SK-N-SH (cell line): ENCODE results near the gene CD99L2. TPM values are rescaled to one million over a fixed set of nuclear protein-coding genes. Genes with fewer than 3 reads are reported as not detected.

Source experiments
- CTCF ChIA-PET: fragments of 300-600, 350-600 bp; formaldehyde crosslinking; extraction: SDS; loops from one replicate; lab custom pipeline; 2021; lab: Yijun Ruan, JAX
- POLR2A ChIA-PET: fragments of 350-600 bp; sonication (Branson Sonifier 250); formaldehyde crosslinking; extraction: SDS; loops from one replicate; lab custom pipeline; 2020; ENCODE audit warnings: antibody characterized with exemption, inconsistent platforms; lab: Yijun Ruan, JAX
- DNase-seq: peaks from one replicate; pipeline ENCODE4 v3.0.0; 2012
- H2AFZ ChIP-seq: fragments of 200-600 bp; sonication (generic); 2 replicates; pipeline ENCODE4 v1.8.1; 2016; ENCODE audit warnings: antibody characterized with exemption, mild to moderate bottlenecking, low read depth
- H3F3A ChIP-seq: fragments of 200-600 bp; sonication (generic); replicated peaks from 2 replicates; pipeline ENCODE3; 2016; ENCODE audit warnings: antibody characterized with exemption, mild to moderate bottlenecking; ENCODE audit not compliant: insufficient read depth
- H3K27ac ChIP-seq, 2 experiments: fragments of 200-500 bp in 1 of 2; fragments of 200-600 bp in 1 of 2; sonication (Bioruptor generic) in 1 of 2; sonication (generic), shearing (Covaris generic) in 1 of 2; 2 replicates each; pipeline versions ENCODE4 v1.5.1 to v1.6.1; 2014 to 2016; ENCODE audit warnings: low read depth in 2 of 2, inconsistent platforms in 1 of 2, low read length in 1 of 2, mild to moderate bottlenecking in 1 of 2, mixed read lengths in 1 of 2
- H3K27me3 ChIP-seq: fragments of 200-600 bp; sonication (generic), shearing (Covaris generic); 2 replicates; pipeline ENCODE4 v1.6.1; 2016; ENCODE audit warnings: mixed run types; ENCODE audit not compliant: insufficient read depth
- H3K36me3 ChIP-seq, 2 experiments: fragments of 200-500 bp in 1 of 2; fragments of 200-600 bp in 1 of 2; sonication (Bioruptor generic) in 1 of 2; sonication (generic) in 1 of 2; replicated peaks in 1 of 2; 2 replicates each; pipeline versions ENCODE3 to v1.5.1; 2014 to 2016; ENCODE audit warnings: low read length in 1 of 2, mild to moderate bottlenecking in 1 of 2; ENCODE audit not compliant: insufficient read depth in 2 of 2, control insufficient read depth in 1 of 2
- H3K4me1 ChIP-seq, 2 experiments: fragments of 200-500 bp in 1 of 2; fragments of 200-600 bp in 1 of 2; sonication (Bioruptor generic) in 1 of 2; sonication (generic), shearing (Covaris generic) in 1 of 2; 2 replicates each; pipeline versions ENCODE4 v1.5.1 to v1.6.1; 2014 to 2016; ENCODE audit warnings: low read depth in 1 of 2, low read length in 1 of 2, mixed run types in 1 of 2; ENCODE audit not compliant: insufficient read depth in 2 of 2, control insufficient read depth in 1 of 2
- H3K4me2 ChIP-seq: fragments of 200-600 bp; sonication (generic), shearing (Covaris generic); 2 replicates; pipeline ENCODE4 v1.6.1; 2017; ENCODE audit warnings: mixed run types
- H3K4me3 ChIP-seq, 2 experiments: fragments of 200-500 bp in 1 of 2; fragments of 200-600 bp in 1 of 2; sonication (Bioruptor generic) in 1 of 2; sonication (generic), shearing (Covaris generic) in 1 of 2; 2 replicates each; pipeline versions ENCODE4 v1.5.1 to v1.8.1; 2014 to 2016; ENCODE audit warnings: low read depth in 2 of 2, inconsistent platforms in 1 of 2, low read length in 1 of 2, mild to moderate bottlenecking in 1 of 2, mixed read lengths in 1 of 2, moderate library complexity in 1 of 2
- H3K79me2 ChIP-seq: fragments of 200-600 bp; sonication (generic); 2 replicates; pipeline ENCODE4 v1.8.1; 2017; ENCODE audit warnings: mild to moderate bottlenecking; ENCODE audit not compliant: insufficient read depth
- H3K9ac ChIP-seq: fragments of 200-600 bp; sonication (generic); 2 replicates; pipeline ENCODE4 v1.6.1; 2017; ENCODE audit warnings: mixed run types
- H3K9me2 ChIP-seq: fragments of 200-600 bp; sonication (generic); 2 replicates; pipeline ENCODE4 v1.6.1; 2017; ENCODE audit warnings: mixed run types
- H3K9me3 ChIP-seq: fragments of 200-600 bp; sonication (generic); 2 replicates; pipeline ENCODE4 v1.6.1; 2017; ENCODE audit warnings: mixed run types, mild to moderate bottlenecking, moderate library complexity
- H4K20me1 ChIP-seq: fragments of 200-600 bp; sonication (generic); 2 replicates; pipeline ENCODE4 v1.6.1; 2017; ENCODE audit warnings: mild to moderate bottlenecking, mixed run types; ENCODE audit not compliant: insufficient read depth
- CTCF ChIP-seq: fragments of 200-600 bp; sonication (generic); IDR thresholded peaks from 2 replicates; pipeline ENCODE4 v1.6.1; 2017; ENCODE audit warnings: antibody characterized with exemption, mild to moderate bottlenecking, moderate library complexity
- ELF1 ChIP-seq: IDR thresholded peaks from 2 replicates; pipeline ENCODE4 v1.4.0; 2012
- EP300 ChIP-seq, 2 experiments: IDR thresholded peaks; 2 replicates each; pipeline versions ENCODE4 v1.4.0 to v1.6.1; 2012; ENCODE audit warnings: borderline replicate concordance in 1 of 2, low read depth in 1 of 2, low read length in 1 of 2
- EZH2phosphoT487 ChIP-seq: fragments of 200-600 bp; sonication (generic); IDR thresholded peaks from 2 replicates; pipeline ENCODE4 v1.6.1; 2017; ENCODE audit warnings: low read depth, mixed run types, mild to moderate bottlenecking, antibody characterized with exemption, moderate library complexity, borderline replicate concordance
- FOSL2 ChIP-seq: IDR thresholded peaks from 2 replicates; pipeline ENCODE4 v1.4.0; 2012; ENCODE audit warnings: low read depth, mild to moderate bottlenecking, moderate library complexity, borderline replicate concordance
- GABPA ChIP-seq: IDR thresholded peaks from 2 replicates; pipeline ENCODE4 v1.4.0; 2012; ENCODE audit warnings: low read depth, mild to moderate bottlenecking
- IRF3 ChIP-seq: fragments of 150-350 bp; IDR thresholded peaks from 2 replicates; pipeline ENCODE4 v1.6.1; 2016; ENCODE audit warnings: mild to moderate bottlenecking, low read depth, low read length
- JUND ChIP-seq: IDR thresholded peaks from 2 replicates; pipeline ENCODE4 v1.4.0; 2012
- MXI1 ChIP-seq: IDR thresholded peaks from 2 replicates; pipeline ENCODE4 v1.6.1; 2012; ENCODE audit warnings: mild to moderate bottlenecking, low read depth, low read length, improper control_type of control experiment
- RFX5 ChIP-seq: IDR thresholded peaks from 2 replicates; pipeline ENCODE4 v1.6.1; 2012; ENCODE audit warnings: mild to moderate bottlenecking, improper control_type of control experiment, low read length
- RXRA ChIP-seq: IDR thresholded peaks from 2 replicates; pipeline ENCODE4 v1.4.0; 2012; ENCODE audit warnings: low read depth, mild to moderate bottlenecking, borderline replicate concordance
- SIN3A ChIP-seq: IDR thresholded peaks from 2 replicates; pipeline ENCODE4 v1.6.1; 2012; ENCODE audit warnings: low read depth, mild to moderate bottlenecking, low read length, moderate library complexity, borderline replicate concordance
- TCF12 ChIP-seq: IDR thresholded peaks from 2 replicates; pipeline ENCODE4 v1.4.0; 2012
- TEAD4 ChIP-seq: IDR thresholded peaks from 2 replicates; pipeline ENCODE4 v1.4.0; 2012; ENCODE audit warnings: mild to moderate bottlenecking, borderline replicate concordance; ENCODE audit not compliant: insufficient read depth
- YY1 ChIP-seq: IDR thresholded peaks from 2 replicates; pipeline ENCODE4 v1.4.0; 2012; ENCODE audit warnings: low read depth, mild to moderate bottlenecking
- WGBS: methylation state at CpG from one replicate; pipeline ENCODE4 v1.1.6; 2017; ENCODE audit warnings: low lambda C conversion rate; 5-methylcytosine and 5-hydroxymethylcytosine counted together
- polyA plus RNA-seq, 3 experiments: library from polyadenylated mRNA; depleted of rRNA; stranded (reverse); fragments of >200 nt; gene quantifications; 2 replicates each; pipeline ENCODE4 v1.2.3, GENCODE V29; 2012
- TF ChIP-seq, protein P1 (sequence below): IDR thresholded peaks from 2 replicates; pipeline ENCODE4 v1.6.1; 2012; ENCODE audit warnings: mild to moderate bottlenecking, low read depth, low read length, moderate library complexity

Gene CD99L2
- polyA plus RNA-seq, 1 of the 3 experiments (the other 2 are of a cell fraction) = 57.7 TPM

GRCh38 chrX:150868625-150869024 lies 29.8 kb downstream of the CD99L2 start:
- Histone ChIP-seq H3K4me1 (no peaks in the 10 kb centered on the region), H3K9me3 (no peaks in the 10 kb centered on the region), H3K27me3 (no peaks in the 10 kb centered on the region), H3F3A (no peaks in the 10 kb centered on the region), H3K9ac (no peak overlapping the region), H3K4me2 (no peak overlapping the region), H3K27ac (no peak overlapping the region), H3K79me2 (no peaks in the 10 kb centered on the region), H4K20me1 (no peaks in the 10 kb centered on the region), H3K36me3 (no peaks in the 10 kb centered on the region), H3K9me2 (no peaks in the 10 kb centered on the region), H3K4me3 (no peak overlapping the region), H2AFZ (no peak overlapping the region)
- WGBS = 51% methylated on average over 2 of the region's 2 CpGs
- CTCF ChIA-PET = no interaction called here
- POLR2A ChIA-PET = no interaction called here
- no peak for TF ChIP-seq EP300 (IDR thresholded peaks at IDR 0.05; ENCODE audit: borderline replicate concordance in 1 of 2, low read depth in 1 of 2, low read length in 1 of 2)
- no peak for TF ChIP-seq SIN3A
- TF ChIP-seq TCF12 = no peak
- TF ChIP-seq, protein P1, sequence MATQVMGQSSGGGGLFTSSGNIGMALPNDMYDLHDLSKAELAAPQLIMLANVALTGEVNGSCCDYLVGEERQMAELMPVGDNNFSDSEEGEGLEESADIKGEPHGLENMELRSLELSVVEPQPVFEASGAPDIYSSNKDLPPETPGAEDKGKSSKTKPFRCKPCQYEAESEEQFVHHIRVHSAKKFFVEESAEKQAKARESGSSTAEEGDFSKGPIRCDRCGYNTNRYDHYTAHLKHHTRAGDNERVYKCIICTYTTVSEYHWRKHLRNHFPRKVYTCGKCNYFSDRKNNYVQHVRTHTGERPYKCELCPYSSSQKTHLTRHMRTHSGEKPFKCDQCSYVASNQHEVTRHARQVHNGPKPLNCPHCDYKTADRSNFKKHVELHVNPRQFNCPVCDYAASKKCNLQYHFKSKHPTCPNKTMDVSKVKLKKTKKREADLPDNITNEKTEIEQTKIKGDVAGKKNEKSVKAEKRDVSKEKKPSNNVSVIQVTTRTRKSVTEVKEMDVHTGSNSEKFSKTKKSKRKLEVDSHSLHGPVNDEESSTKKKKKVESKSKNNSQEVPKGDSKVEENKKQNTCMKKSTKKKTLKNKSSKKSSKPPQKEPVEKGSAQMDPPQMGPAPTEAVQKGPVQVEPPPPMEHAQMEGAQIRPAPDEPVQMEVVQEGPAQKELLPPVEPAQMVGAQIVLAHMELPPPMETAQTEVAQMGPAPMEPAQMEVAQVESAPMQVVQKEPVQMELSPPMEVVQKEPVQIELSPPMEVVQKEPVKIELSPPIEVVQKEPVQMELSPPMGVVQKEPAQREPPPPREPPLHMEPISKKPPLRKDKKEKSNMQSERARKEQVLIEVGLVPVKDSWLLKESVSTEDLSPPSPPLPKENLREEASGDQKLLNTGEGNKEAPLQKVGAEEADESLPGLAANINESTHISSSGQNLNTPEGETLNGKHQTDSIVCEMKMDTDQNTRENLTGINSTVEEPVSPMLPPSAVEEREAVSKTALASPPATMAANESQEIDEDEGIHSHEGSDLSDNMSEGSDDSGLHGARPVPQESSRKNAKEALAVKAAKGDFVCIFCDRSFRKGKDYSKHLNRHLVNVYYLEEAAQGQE = no peak
- TF ChIP-seq FOSL2 = no peak
- TF ChIP-seq JUND = no peak
- no peak for TF ChIP-seq EZH2phosphoT487
- no peak for TF ChIP-seq TEAD4
- TF ChIP-seq RFX5 = no peak
- TF ChIP-seq IRF3 = no peak
- DNase-seq = no peak

GRCh38 chrX:150864127-150864526 lies 34.3 kb downstream of the CD99L2 start:
- DNase-seq = no peak
- Histone ChIP-seq H3F3A (no peaks in the 10 kb centered on the region), H4K20me1 (no peaks in the 10 kb centered on the region), H3K79me2 (no peaks in the 10 kb centered on the region; the same call in 1 of the 2 replicates), H3K27me3 (no peaks in the 10 kb centered on the region), H3K27ac (no peak overlapping the region), H3K4me3 (no peak overlapping the region), H3K36me3 (no peaks in the 10 kb centered on the region), H3K9me3 (no peaks in the 10 kb centered on the region), H3K9ac (no peak overlapping the region), H3K4me2 (no peak overlapping the region), H3K9me2 (no peaks in the 10 kb centered on the region), H2AFZ (no peak overlapping the region), H3K4me1 (no peaks in the 10 kb centered on the region)
- TF ChIP-seq ELF1 (no peak), GABPA (no peak), YY1 (no peak), RFX5 (no peak), TEAD4 (no peak), JUND (no peak), MXI1 (no peak), IRF3 (no peak), RXRA (no peak), CTCF (no peak)
- ChIA-PET CTCF (interaction anchor here (1.4 kb wide), 1 partner anchor 11 kb away, joined by 3 read pairs; no protein-coding TSS in a partner anchor), POLR2A (no interaction called here)
- 42% methylated on average over 3 of the region's 3 CpGs for WGBS
